HG03060 (cell line): Measurements from ENCODE around the gene TOR2A.

Experiments
- ATAC-seq: cut with Tn5 transposase; IDR thresholded peaks from one replicate; pipeline ENCODE4 v1.9.1; 2021; ENCODE audit warnings: low read depth, moderate number of reproducible peaks; ENCODE audit not compliant: unreplicated experiment

Gene TOR2A

DNA sequence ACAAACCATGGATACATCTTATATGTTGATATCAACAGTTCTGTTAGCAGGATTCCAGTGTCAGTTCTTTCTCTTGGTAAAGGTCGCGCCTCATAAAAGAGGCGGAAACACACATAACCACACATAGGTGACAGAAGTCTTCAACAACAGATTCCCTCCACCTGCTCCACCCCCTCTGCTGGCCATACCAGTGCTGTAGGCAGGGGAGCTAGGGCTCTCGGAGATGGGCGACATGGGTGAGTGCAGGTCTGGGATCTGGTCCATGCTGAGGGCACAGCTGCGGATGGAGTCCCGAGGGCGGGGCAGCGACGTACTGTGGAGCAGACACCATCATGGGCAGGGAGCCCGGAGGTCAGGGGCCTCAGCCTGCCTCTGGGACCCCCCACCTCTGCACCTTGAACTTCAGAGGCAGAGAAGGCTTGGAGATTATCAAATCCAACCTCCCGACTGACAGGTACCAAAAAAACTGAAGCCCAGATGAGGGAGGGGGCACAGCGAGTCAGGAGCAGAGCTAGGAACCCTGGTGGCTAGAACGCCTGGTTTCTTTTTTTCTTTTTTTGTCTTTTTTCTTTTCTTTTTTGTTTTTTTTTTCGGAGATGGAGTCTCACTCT lies 12.0 kb upstream of the TOR2A start:
- ATAC-seq = no peak

GRCh38 chr9:127744398-127745110 lies 9.5 kb upstream of the TOR2A start:
- no peak for ATAC-seq

GRCh38 chr9:127742435-127743088 lies 7.5 kb upstream of the TOR2A start:
- ATAC-seq = no peak

- no peak for ATAC-seq
These were observed 6.8 kb upstream of the TOR2A start for GRCh38 chr9:127741831-127742434.

GRCh38 chr9:127739614-127740330 lies 4.7 kb upstream of the TOR2A start:
- no peak for ATAC-seq

DNA sequence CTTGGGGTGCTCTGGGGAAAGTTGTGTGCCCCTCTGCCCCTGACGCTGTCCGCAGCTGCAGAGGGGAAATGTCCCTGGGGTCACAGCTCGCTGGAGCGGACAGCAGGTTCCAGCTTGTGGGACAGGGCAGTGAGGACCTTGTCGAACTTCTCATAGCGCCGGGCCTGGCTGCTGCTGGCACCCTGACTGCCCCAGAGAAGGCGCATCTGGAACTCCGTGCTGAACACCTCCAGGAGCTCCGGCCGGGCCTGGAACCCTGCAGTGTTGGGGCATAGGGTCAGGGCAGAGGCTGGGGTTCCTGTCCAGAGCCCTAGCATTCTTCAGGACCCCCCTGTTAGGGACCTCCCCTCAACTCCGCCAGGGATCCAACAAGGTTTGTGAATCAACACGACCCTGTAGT lies 3.6 kb upstream of the TOR2A start:
- ATAC-seq = no peak

DNA sequence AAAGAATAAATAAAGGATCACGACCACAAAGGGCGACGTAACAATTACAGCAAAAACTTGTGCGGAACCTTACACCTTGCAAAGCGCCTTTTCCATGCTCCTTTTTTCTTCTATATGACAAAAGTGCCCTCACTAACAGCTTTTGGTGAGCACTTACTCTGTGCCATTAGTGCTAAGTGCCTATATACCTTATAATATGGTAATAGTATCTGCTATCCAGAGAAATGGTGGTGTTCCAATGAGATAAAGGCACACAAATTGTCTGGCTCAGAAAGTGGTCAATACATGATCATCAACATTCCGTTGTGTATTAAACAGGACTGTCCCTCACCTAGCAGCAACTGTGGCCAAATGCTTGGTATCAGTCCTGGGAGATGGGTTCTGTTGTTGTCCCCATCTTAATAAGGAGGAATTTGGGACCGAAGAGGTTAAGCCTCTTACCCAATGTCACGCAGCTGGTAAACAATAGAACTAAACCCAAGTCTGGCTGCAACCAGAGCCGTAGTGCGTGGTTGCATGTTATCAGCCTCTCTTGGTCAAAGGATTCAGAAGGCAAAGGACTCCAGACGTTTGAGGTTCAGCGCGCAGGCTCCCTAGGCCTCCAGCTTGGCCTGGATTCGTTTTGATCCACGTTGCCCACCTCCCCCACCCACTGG lies 564 bp upstream of the TOR2A start:
- no peak for ATAC-seq

DNA sequence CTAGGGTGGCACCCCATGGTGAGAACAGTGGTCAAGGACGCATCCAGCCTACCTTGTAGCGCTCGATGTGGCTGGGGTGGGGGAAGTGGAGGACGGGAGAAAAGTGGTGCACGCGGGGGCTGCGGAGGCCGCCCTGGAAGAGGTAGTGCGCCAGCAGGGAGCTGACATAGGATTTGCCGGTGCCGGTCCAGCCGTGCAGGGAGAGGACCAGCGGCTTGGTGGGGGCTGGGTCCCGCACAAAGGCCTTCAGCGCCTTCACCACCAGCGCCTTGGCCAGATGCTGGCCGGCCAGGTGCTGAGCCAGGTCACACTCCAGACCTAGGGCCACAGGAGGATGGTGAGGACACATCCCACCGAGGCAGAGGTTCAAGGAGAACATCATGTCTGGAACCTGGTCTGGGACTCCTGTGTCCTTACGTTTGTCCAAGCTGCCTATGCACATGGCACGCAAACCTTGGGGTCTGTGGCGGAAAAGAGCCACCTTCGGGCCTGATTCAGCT lies 797 bp downstream of the TOR2A start:
- ATAC-seq = no peak

GRCh38 chr9:127733614-127734013 lies 1.5 kb downstream of the TOR2A start:
- ATAC-seq = no peak

GRCh38 chr9:127732444-127732843 lies 2.6 kb downstream of the TOR2A start:
- ATAC-seq = no peak

DNA sequence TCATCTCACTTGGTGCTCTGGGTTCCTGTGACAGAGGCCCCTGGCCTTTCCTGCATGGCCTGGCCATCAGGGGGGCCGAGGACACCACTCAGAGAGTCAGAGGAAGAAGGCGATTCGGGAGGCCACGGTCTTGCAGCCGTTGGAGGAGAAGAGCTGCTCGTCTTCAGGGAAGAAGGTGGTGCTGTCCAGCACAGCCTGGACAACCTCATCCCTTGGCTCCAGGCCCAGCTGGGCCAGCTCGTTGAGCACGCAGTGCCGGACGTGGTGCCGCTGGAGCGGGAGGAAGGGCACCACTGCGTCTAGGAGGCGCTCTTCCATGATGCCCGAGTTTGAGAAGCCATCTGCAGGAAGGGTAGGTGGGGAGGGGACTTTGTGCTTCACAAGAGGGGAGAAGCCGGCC lies 3.2 kb downstream of the TOR2A start:
- no peak for ATAC-seq

GRCh38 chr9:127730799-127731410 lies 4.2 kb downstream of the TOR2A start:
- no peak for ATAC-seq

DNA sequence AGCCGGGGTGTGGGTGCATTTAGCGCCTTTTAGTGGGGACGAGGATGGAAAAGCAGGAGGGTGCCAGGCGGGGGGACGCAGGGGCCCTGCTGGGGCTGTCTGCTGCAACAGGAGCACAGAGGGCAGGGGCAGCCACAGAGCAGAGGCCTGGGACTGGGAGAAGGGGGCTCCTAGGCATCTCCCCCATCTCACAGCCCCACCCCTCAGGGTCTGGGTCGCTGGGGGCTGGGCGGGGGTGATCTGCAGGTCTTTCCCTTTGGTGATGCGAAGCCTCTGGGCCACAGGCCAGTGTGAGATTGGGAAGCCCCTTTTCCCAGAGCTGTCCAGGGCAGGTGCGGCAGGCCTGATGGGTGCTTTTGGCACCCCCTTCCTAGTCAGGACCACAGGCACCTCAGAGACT lies 4.8 kb downstream of the TOR2A start:
- ATAC-seq = no peak

DNA sequence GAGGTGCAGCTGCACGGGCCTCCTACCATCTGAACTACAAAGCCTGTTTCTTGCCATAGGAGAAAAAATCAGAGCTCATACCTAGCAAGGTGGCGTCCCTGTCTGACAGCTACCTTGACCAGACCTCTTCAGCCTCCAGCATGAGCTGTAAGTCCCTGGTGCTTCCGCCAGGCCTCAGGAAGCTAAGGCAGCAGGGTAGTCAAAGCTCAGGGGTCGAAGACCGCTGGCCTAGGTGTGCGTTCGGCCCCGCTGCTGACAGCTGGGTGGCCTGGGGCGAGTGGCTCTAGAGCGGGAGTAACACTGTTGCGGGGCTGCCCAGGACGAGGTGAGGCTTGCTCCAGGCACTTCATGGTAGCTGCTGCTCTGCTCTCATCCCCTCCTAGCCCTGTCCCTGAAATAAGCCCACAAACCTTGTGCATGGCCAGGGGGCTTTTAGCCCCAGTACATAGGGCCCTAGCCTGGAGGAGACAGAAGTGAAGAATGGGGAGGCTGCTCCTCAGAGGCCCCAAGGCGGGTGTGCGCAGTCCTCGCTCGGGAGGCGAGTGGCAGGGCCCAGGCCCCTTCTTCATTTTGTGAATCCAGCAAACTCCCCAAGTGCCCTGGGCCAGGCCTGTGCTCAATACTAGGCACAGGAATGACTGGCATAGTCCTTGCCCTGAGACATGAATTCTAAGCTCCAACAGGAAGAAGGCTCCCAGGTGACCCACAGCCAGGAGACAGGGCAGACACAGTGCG lies 5.4 kb downstream of the TOR2A start:
- ATAC-seq = no peak

DNA sequence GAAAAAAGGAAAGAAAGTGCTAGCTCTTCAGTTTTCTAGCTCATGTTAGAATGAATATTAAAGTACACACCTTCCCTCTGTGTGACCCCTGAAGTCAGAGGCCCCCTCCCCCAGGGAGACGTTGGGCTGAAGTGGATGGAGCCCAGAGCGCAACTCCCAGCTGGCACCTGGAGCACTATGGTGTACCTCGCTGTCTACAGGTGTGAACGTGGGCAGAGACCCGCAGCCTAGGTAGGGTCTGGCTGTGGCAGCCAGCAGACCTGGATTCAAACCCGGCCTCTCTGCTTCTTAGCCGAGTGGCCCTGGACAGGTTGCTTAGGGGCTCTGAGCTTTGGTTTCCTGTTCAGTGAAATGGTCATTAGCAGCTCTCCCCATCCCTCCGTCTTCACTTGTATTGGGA lies 6.3 kb downstream of the TOR2A start:
- ATAC-seq = no peak

- ATAC-seq = no peak
These were observed 8.2 kb downstream of the TOR2A start for GRCh38 chr9:127726871-127727270.

GRCh38 chr9:127724012-127724411 lies 11.1 kb downstream of the TOR2A start:
- no peak for ATAC-seq

DNA sequence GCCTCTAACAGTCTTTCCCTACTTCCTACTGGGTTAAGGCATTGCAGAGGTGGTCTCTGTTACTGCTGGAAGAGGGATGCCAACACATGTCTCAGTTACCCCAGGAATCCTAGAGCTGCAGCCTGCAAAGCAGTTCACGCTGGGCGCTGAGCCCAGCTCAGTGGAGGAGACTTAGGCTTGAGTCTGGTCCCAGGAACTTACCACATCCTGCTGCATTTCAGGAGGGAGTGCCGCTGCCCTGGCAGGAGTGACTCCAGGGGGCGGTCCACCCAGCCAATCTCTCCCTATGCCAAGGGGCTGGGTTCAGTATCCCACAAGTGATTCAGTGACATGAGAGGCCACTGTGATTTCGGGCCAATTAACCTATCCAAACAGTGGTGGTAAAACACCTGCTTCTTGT lies 11.7 kb downstream of the TOR2A start:
- ATAC-seq = no peak

DNA sequence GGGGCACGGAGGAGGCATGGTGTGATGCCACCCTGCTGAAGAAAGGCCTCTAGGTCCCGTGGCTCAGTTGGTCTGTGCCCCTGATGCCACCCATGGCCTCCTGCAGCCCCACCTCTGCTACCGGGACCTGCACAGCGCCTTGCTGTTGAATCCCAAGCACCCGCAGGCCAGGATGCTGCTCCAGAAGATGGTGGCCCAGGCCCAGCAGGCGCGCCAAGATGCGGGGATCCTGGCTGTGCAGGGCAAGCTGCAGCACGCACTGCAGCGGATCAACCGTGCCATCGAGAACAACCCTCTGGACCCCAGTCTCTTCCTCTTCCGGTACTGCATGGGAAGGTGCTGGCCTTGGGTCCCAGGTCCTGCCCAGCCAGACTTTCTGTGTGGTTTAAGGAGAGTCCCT lies 12.1 kb downstream of the TOR2A start:
- no peak for ATAC-seq
